Kidney glomerular epithelial cell (primary cell): ENCODE data around the gene CACNG7.

Source experiments
- DNase-seq: peaks from one replicate; lab custom pipeline; 2025; lab: John Stamatoyannopoulos, UW

The CACNG7 gene

GRCh38 chr19:53957448-53958167 lies 48.5 kb downstream of the CACNG7 start:
- DNase-seq: no peak

GRCh38 chr19:53958168-53958571 lies 49.1 kb downstream of the CACNG7 start:
- no peak for DNase-seq

- DNase-seq: no peak
Measured at GRCh38 chr19:53958823-53959757, 50.0 kb downstream of the CACNG7 start.

- no peak for DNase-seq
Measured at GRCh38 chr19:53960187-53960586, 51.1 kb downstream of the CACNG7 start.

GRCh38 chr19:53960886-53961285 lies 51.8 kb downstream of the CACNG7 start:
- DNase-seq: no peak

GRCh38 chr19:53961523-53962356 lies 52.7 kb downstream of the CACNG7 start:
- no peak for DNase-seq

GRCh38 chr19:53962887-53963431 lies 53.9 kb downstream of the CACNG7 start, which contains the start of gene CACNG8:
Gene CACNG8 (plus strand): TSS chr19:53962937.
- DNase-seq: no peak

- DNase-seq: no peak
Measured at GRCh38 chr19:53965091-53965490, 56.0 kb downstream of the CACNG7 start.

- no peak for DNase-seq
Measured at GRCh38 chr19:53966931-53967330, 57.9 kb downstream of the CACNG7 start.

- no peak for DNase-seq
Measured at GRCh38 chr19:53969366-53969765, 60.3 kb downstream of the CACNG7 start.

- DNase-seq: no peak
Measured at GRCh38 chr19:53971673-53972072, 62.6 kb downstream of the CACNG7 start.

- peak; percentile 68 for DNase-seq
Measured at GRCh38 chr19:53977429-53977990, 68.4 kb downstream of the CACNG7 start.

GRCh38 chr19:53977991-53978731 lies 69.1 kb downstream of the CACNG7 start:
- DNase-seq: no peak

GRCh38 chr19:53978975-53979801 lies 70.1 kb downstream of the CACNG7 start:
- no peak for DNase-seq

GRCh38 chr19:53980539-53981375 lies 71.7 kb downstream of the CACNG7 start:
- no peak for DNase-seq

GRCh38 chr19:53981376-53981951 lies 72.4 kb downstream of the CACNG7 start:
- DNase-seq: no peak

GRCh38 chr19:53982001-53982451 lies 72.9 kb downstream of the CACNG7 start:
- no peak for DNase-seq

- DNase-seq: no peak
Measured at GRCh38 chr19:53982611-53983010, 73.5 kb downstream of the CACNG7 start.
